ENCODE measurements around the gene TDRD3. TPM values are rescaled to one million over a fixed set of nuclear protein-coding genes. Genes with fewer than 3 reads are reported as not detected.
A peak's percentile ranks its signal among the peaks of the same experiment; 100 is the strongest.

Gene TDRD3
- total RNA-seq, 2 donors from 2014 or later = 34.5 to 45.4 TPM

- intact Hi-C loops (cut with DNase I) = no loop called here
- DNase-seq (no peak), ATAC-seq (no peak)
Measured at GRCh38 chr13:60538566-60538965, 141.5 kb downstream of the TDRD3 start.

- ATAC-seq (no peak), DNase-seq (no peak)
- intact Hi-C loops (cut with DNase I) = no loop called here
Measured at GRCh38 chr13:60540276-60540675, 143.3 kb downstream of the TDRD3 start.

- intact Hi-C loops (cut with DNase I) = no loop called here
- no peak for ATAC-seq
- DNase-seq = no peak
Measured at GRCh38 chr13:60562096-60562780, 165.2 kb downstream of the TDRD3 start.

GRCh38 chr13:60571571-60571970, 174.6 kb downstream of the TDRD3 start:
- no peak for DNase-seq
- no peak for ATAC-seq
- intact Hi-C loops (cut with DNase I) = no loop called here

GRCh38 chr13:60572003-60572798, 175.2 kb downstream of the TDRD3 start:
- DNase-seq = no peak
- ATAC-seq = no peak
- intact Hi-C loops (cut with DNase I) = no loop called here

- DNase-seq (no peak), ATAC-seq (no peak)
- intact Hi-C loops (cut with DNase I) = no loop called here
Measured at GRCh38 chr13:60572855-60573254, 175.8 kb downstream of the TDRD3 start.

- DNase-seq = no peak
- intact Hi-C loops (cut with DNase I) = no loop called here
- ATAC-seq = no peak
Measured at GRCh38 chr13:60574735-60575134, 177.7 kb downstream of the TDRD3 start.

GRCh38 chr13:60575142-60575541, 178.1 kb downstream of the TDRD3 start:
- ATAC-seq (no peak), DNase-seq (no peak)
- intact Hi-C loops (cut with DNase I) = no loop called here

- ATAC-seq (no peak), DNase-seq (no peak)
- intact Hi-C loops (cut with DNase I) = no loop called here
Measured at GRCh38 chr13:60577761-60578160, 180.7 kb downstream of the TDRD3 start.

GRCh38 chr13:60583196-60583888, 186.3 kb downstream of the TDRD3 start:
- intact Hi-C loops (cut with DNase I) = no loop called here
- DNase-seq (no peak), ATAC-seq (peak in 1 of 2 donors; percentile 30)

GRCh38 chr13:60583911-60584753, 187.1 kb downstream of the TDRD3 start:
- intact Hi-C loops (cut with DNase I) = no loop called here
- ATAC-seq = peak in 1 of 2 donors; percentile 62
- no peak for DNase-seq

GRCh38 chr13:60584976-60585375, 188.0 kb downstream of the TDRD3 start:
- ATAC-seq = peak; percentile 38 to 76
- no peak for DNase-seq
- intact Hi-C loops (cut with DNase I) = no loop called here

GRCh38 chr13:60590800-60591747, 194.1 kb downstream of the TDRD3 start:
- DNase-seq (no peak), ATAC-seq (no peak)

GRCh38 chr13:60603049-60603448, 206.0 kb downstream of the TDRD3 start:
- DNase-seq (no peak), ATAC-seq (no peak)
- intact Hi-C loops (cut with DNase I) = no loop called here

More at GRCh38 chr13:60590800-60591747, 194.1 kb downstream of the TDRD3 start:
- intact Hi-C loops (cut with DNase I) = no loop called here

GRCh38 chr13:60604058-60604457, 207.0 kb downstream of the TDRD3 start:
- intact Hi-C loops (cut with DNase I) = no loop called here
- DNase-seq (no peak), ATAC-seq (no peak)

GRCh38 chr13:60608954-60609353, 211.9 kb downstream of the TDRD3 start:
- no peak for ATAC-seq
- no peak for DNase-seq
- intact Hi-C loops (cut with DNase I) = no loop called here

- no peak for ATAC-seq
- intact Hi-C loops (cut with DNase I) = no loop called here
- DNase-seq = no peak
Measured at GRCh38 chr13:60611523-60611922, 214.5 kb downstream of the TDRD3 start.

- intact Hi-C loops (cut with DNase I) = no loop called here
- DNase-seq (no peak), ATAC-seq (peak in 1 of 2 donors; percentile 63)
Measured at GRCh38 chr13:60612593-60612992, 215.6 kb downstream of the TDRD3 start.

Data from left cardiac atrium (tissue), 4 donors.